NOMO-1 treated with DMSO at 0.1 percent for 48 hours (cell line): Measurements from ENCODE around the gene CAMK1G.

Experiments used
- DNase-seq: peaks from one replicate; lab custom pipeline; 2025; ENCODE audit not compliant: unreplicated experiment; lab: John Stamatoyannopoulos, UW

CAMK1G gene

GRCh38 chr1:209564849-209565248 is 18.7 kb upstream of the CAMK1G start:
- no peak for DNase-seq

GRCh38 chr1:209565759-209566678 is 17.5 kb upstream of the CAMK1G start:
- DNase-seq = peak; percentile 74

- DNase-seq = no peak
Measured at GRCh38 chr1:209567698-209568175, 15.8 kb upstream of the CAMK1G start.

GRCh38 chr1:209569455-209570207 is 13.9 kb upstream of the CAMK1G start:
- DNase-seq = peak; percentile 65

- DNase-seq = no peak
Measured at GRCh38 chr1:209570743-209571142, 12.8 kb upstream of the CAMK1G start.

- DNase-seq = peak; percentile 48
Measured at GRCh38 chr1:209576392-209577197, 6.9 kb upstream of the CAMK1G start.

- no peak for DNase-seq
Measured at GRCh38 chr1:209577346-209577745, 6.2 kb upstream of the CAMK1G start.

GRCh38 chr1:209580577-209580976 is 2.9 kb upstream of the CAMK1G start:
- DNase-seq = no peak

- DNase-seq = no peak
Measured at GRCh38 chr1:209584231-209584672, 738 bp downstream of the CAMK1G start.

GRCh38 chr1:209585197-209585596 is 1.7 kb downstream of the CAMK1G start:
- DNase-seq = no peak

GRCh38 chr1:209585672-209586071 is 2.2 kb downstream of the CAMK1G start:
- no peak for DNase-seq

- DNase-seq = no peak
Measured at GRCh38 chr1:209586221-209586740, 2.8 kb downstream of the CAMK1G start.

GRCh38 chr1:209587789-209588188 is 4.3 kb downstream of the CAMK1G start:
- DNase-seq = no peak

- DNase-seq = no peak
Measured at GRCh38 chr1:209589440-209589839, 5.9 kb downstream of the CAMK1G start.

- no peak for DNase-seq
Measured at GRCh38 chr1:209589863-209590262, 6.3 kb downstream of the CAMK1G start.

- no peak for DNase-seq
Measured at GRCh38 chr1:209590405-209590804, 6.9 kb downstream of the CAMK1G start.

- DNase-seq = no peak
Measured at GRCh38 chr1:209593747-209594146, 10.2 kb downstream of the CAMK1G start.

- no peak for DNase-seq
Measured at GRCh38 chr1:209594440-209594839, 10.9 kb downstream of the CAMK1G start.

- no peak for DNase-seq
Measured at GRCh38 chr1:209595028-209595427, 11.5 kb downstream of the CAMK1G start.

- no peak for DNase-seq
Measured at GRCh38 chr1:209595599-209596285, 12.2 kb downstream of the CAMK1G start.
